DMS79 treated with DMSO at 0.1 percent for 48 hours (cell line): ENCODE results near the gene PHKB.

Experiments used
- DNase-seq: peaks from one replicate; lab custom pipeline; 2025; lab: John Stamatoyannopoulos, UW

PHKB gene

GRCh38 chr16:47568351-47568750 lies 107.2 kb downstream of the PHKB start:
- DNase-seq = no peak

- no peak for DNase-seq
Measured at GRCh38 chr16:47571049-47571448, 109.9 kb downstream of the PHKB start.

- DNase-seq = no peak
Measured at GRCh38 chr16:47571711-47572110, 110.6 kb downstream of the PHKB start.

- no peak for DNase-seq
Measured at GRCh38 chr16:47574091-47575054, 113.2 kb downstream of the PHKB start.

- DNase-seq = no peak
Measured at GRCh38 chr16:47577029-47577428, 115.9 kb downstream of the PHKB start.

- DNase-seq = no peak
Measured at GRCh38 chr16:47578033-47578432, 116.9 kb downstream of the PHKB start.

- DNase-seq = no peak
Measured at GRCh38 chr16:47578573-47578972, 117.4 kb downstream of the PHKB start.

GRCh38 chr16:47581114-47581513 lies 120.0 kb downstream of the PHKB start:
- no peak for DNase-seq

GRCh38 chr16:47584464-47585225 lies 123.5 kb downstream of the PHKB start:
- no peak for DNase-seq

- no peak for DNase-seq
Measured at GRCh38 chr16:47586121-47586520, 125.0 kb downstream of the PHKB start.

GRCh38 chr16:47590472-47590871 lies 129.3 kb downstream of the PHKB start:
- no peak for DNase-seq

GRCh38 chr16:47592232-47592631 lies 131.1 kb downstream of the PHKB start:
- DNase-seq = no peak

GRCh38 chr16:47599512-47599911 lies 138.4 kb downstream of the PHKB start:
- DNase-seq = no peak

- DNase-seq = no peak
Measured at GRCh38 chr16:47600376-47600775, 139.2 kb downstream of the PHKB start.

GRCh38 chr16:47604306-47604705 lies 143.2 kb downstream of the PHKB start:
- no peak for DNase-seq

GRCh38 chr16:47611042-47611441 lies 149.9 kb downstream of the PHKB start:
- DNase-seq = no peak

GRCh38 chr16:47611848-47612493 lies 150.8 kb downstream of the PHKB start:
- DNase-seq = no peak

- no peak for DNase-seq
Measured at GRCh38 chr16:47612711-47613110, 151.6 kb downstream of the PHKB start.

GRCh38 chr16:47613251-47613650 lies 152.1 kb downstream of the PHKB start:
- DNase-seq = no peak

GRCh38 chr16:47617732-47618131 lies 156.6 kb downstream of the PHKB start:
- DNase-seq = no peak

- no peak for DNase-seq
Measured at GRCh38 chr16:47622451-47623176, 161.5 kb downstream of the PHKB start.

GRCh38 chr16:47624563-47624962 lies 163.4 kb downstream of the PHKB start:
- no peak for DNase-seq
